GM10266 (cell line): ENCODE data around the gene ARFRP1.

Experiments
- DNase-seq: peaks from one replicate; pipeline ENCODE4 v3.0.0; 2012; ENCODE audit errors: extremely low spot score
- CTCF ChIP-seq: IDR thresholded peaks from 2 replicates; pipeline ENCODE4 v1.5.1; 2012; ENCODE audit warnings: mild to moderate bottlenecking, low read depth; ENCODE audit not compliant: control insufficient read depth, insufficient read depth; ENCODE audit errors: missing control alignments

Gene ARFRP1

GRCh38 chr20:63751471-63752271 lies 43.9 kb upstream of the ARFRP1 start:
- peak; percentile 42 for DNase-seq
- TF ChIP-seq CTCF = no peak

GRCh38 chr20:63750807-63751470 lies 43.2 kb upstream of the ARFRP1 start:
- peak; percentile 65 for DNase-seq
- no peak for TF ChIP-seq CTCF

- peak; percentile 36 for DNase-seq
- TF ChIP-seq CTCF = no peak
Measured at GRCh38 chr20:63749597-63750508, 42.1 kb upstream of the ARFRP1 start.

GRCh38 chr20:63748934-63749270 lies 41.1 kb upstream of the ARFRP1 start:
- DNase-seq = no peak
- no peak for TF ChIP-seq CTCF

GRCh38 chr20:63748070-63748933 lies 40.5 kb upstream of the ARFRP1 start:
- DNase-seq = peak; percentile 38
- TF ChIP-seq CTCF = no peak

- TF ChIP-seq CTCF = no peak
- DNase-seq = peak; percentile 45
Measured at GRCh38 chr20:63747622-63748069, 39.9 kb upstream of the ARFRP1 start.
